ENCODE measurements around the gene RNH1.

DNA sequence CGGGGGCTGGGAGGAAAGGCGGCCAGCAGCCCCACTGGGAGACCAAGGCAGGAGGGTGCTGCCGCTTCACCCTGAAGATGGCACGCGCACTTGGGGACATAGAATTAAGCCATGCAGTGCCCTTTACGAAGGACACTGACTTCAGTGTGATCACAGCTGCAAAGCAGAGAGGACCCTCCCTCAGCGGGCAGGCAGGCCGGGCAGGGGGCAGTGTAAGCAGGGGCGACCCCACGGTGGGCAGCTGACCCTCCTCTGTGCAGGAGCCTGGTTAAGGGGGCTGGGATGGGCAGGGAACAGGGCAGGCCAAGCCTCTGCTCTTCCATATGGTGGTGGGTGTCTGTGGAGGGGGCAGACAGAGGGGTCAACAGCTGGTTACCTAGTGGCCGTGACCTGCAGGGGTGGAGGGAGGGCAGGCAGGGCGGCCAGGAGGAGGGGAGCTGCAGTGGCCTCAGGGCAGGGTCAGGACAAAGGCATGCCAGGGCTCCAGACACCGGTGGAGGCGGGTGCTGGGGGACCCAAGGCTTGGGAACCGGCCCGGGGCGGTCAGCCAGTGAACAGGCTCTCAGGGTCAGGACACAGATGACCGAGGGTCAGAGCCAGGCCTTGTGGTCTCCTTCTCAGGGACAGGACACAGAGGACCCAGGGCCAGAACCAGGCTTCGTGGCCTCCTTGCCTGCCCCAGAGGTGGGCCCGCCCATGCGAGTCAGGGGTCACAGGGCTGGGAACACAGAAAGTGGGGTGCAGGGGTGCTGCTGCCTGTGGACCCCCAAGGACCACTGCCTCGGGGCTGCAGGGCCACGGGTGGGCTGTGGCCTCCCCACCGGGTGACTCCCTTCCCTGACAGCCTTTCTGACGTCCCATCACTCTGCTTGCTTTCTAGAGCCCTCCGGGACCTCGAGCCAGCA, 46.3 kb upstream of the RNH1 start:
- TF ChIP-seq, protein P1, sequence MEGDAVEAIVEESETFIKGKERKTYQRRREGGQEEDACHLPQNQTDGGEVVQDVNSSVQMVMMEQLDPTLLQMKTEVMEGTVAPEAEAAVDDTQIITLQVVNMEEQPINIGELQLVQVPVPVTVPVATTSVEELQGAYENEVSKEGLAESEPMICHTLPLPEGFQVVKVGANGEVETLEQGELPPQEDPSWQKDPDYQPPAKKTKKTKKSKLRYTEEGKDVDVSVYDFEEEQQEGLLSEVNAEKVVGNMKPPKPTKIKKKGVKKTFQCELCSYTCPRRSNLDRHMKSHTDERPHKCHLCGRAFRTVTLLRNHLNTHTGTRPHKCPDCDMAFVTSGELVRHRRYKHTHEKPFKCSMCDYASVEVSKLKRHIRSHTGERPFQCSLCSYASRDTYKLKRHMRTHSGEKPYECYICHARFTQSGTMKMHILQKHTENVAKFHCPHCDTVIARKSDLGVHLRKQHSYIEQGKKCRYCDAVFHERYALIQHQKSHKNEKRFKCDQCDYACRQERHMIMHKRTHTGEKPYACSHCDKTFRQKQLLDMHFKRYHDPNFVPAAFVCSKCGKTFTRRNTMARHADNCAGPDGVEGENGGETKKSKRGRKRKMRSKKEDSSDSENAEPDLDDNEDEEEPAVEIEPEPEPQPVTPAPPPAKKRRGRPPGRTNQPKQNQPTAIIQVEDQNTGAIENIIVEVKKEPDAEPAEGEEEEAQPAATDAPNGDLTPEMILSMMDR (IDR thresholded peaks at IDR 0.05 in 4 of 5, conservative IDR thresholded peaks at IDR 0.05 in 1 of 5), result no peak
- TF ChIP-seq POLR2A (IDR thresholded peaks at IDR 0.05), result no peak
